GM12872 (cell line): ENCODE measurements around the gene LRRC55.

Experiments used
- TF ChIP-seq, protein P1 (sequence below): IDR thresholded peaks from 3 replicates; pipeline ENCODE4 v1.5.1; 2011; ENCODE audit warnings: low read depth, mild to moderate bottlenecking, low read length, moderate library complexity; ENCODE audit not compliant: insufficient read depth

LRRC55 gene

DNA sequence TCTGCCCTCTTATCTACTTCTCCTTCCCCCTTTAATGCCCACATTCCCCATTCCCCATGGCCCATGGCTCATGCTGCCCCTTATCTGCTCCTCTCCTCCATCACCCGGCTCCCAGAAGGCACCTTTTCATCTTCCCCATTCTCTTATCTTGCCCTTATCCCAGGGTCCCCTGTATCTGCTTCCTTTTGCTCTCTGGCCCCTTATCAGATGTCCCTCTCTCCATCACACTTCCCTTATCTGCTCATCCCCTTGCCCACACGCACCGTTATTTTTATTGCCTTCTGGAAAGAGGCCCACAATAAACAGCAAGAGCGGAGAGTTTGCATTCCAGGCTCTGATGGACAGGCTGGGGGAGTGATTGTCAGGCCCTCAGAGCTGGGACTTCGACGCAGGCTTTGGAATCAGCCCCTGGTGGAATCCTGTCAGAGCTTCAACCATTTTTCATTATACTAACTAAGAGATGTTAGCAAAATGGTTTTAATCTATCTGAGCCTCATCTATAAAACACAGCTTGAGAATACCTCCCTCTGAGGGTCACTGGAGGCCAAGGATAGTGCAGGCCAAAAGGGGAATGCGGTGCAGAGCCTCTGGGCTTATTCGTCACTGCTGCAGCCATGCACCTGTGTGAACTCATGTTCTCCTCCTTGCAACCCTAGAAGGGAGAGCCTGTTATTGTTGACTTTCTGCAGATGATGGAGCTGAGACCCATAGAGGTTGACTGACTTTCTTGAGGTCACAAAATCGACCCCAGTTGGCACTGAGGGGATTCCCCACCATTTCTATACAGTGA is 37.0 kb upstream of the LRRC55 start:
- TF ChIP-seq, protein P1, sequence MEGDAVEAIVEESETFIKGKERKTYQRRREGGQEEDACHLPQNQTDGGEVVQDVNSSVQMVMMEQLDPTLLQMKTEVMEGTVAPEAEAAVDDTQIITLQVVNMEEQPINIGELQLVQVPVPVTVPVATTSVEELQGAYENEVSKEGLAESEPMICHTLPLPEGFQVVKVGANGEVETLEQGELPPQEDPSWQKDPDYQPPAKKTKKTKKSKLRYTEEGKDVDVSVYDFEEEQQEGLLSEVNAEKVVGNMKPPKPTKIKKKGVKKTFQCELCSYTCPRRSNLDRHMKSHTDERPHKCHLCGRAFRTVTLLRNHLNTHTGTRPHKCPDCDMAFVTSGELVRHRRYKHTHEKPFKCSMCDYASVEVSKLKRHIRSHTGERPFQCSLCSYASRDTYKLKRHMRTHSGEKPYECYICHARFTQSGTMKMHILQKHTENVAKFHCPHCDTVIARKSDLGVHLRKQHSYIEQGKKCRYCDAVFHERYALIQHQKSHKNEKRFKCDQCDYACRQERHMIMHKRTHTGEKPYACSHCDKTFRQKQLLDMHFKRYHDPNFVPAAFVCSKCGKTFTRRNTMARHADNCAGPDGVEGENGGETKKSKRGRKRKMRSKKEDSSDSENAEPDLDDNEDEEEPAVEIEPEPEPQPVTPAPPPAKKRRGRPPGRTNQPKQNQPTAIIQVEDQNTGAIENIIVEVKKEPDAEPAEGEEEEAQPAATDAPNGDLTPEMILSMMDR, result no peak

DNA sequence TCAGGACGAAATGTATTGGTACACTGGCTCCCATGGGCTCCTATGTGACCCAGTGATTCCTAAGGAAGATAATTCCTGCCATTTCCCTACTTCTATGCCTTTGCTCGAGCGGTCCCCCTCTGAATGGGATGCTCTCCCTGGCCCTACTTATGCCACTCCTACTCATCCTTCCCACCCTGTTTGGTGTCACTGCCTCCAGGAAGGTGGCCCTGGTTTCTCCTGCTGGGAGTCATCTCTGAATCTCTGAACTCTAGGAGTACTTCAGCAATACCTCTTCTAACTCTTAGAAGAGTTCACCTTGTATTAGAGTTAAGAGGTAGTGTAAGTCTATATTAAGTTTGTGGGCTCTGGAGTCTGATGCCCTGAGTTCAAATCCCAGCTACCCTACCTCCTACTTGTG is 35.5 kb upstream of the LRRC55 start:
- TF ChIP-seq, protein P1, result no peak

DNA sequence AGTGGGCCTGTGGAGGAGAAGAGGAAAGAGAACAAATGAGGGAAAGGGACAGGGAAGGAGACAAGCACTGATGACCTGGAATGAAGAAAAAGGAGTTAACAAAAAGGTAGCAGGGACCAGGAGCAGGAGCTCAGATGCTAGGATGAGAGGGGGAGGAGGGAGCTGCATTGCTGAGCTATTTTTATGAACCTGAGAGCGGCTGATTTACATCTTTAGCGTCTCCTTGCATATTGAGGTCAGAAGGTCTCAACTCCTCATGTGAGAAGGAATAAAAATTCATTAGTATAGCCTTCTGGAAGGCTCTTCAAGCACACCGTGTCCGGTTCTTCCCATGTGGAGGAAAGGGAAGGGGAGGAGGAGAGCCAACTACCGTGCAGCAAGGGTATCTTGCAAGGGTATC is 33.1 kb upstream of the LRRC55 start:
- TF ChIP-seq, protein P1, result no peak

DNA sequence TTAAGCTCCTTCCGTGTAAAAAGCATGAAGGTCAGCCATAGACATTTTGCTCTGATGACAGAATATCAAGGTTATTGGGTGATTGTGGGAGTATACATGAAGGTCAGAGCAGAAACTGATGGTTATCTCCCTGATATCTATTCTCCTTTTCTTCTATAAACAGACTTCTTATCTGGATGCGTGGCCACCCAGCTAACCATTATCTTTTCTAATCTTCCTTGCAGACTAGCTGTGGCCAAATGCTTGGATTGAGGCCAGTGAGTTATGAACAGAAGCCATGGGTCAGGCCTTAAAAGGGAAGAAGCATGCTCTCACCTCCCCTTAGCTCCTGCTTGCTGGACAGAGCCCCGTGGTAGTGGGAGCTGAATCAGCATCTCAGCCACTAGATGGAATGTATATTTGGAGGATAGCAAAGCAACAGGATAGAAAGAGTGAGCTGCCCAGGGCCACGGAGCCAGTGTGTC is 31.3 kb upstream of the LRRC55 start:
- TF ChIP-seq, protein P1, result no peak

DNA sequence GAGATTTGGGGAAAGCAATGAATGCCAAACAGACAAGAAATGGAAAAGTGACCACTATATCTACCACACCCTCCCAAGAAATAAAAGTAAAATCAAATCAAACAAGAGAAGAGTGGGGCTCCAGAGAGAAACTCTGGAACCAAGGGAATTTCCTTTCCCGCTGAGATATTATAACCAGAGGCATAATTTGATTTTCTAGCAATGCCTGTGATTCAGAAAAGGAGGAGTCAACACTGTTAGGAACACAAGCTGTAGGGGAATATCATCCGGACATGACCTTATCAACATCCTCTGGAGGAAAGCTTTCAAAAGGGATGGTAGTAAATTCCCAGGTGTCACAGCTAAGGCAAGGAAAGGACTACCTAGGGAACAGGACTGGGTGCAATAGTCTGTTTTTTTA is 29.6 kb upstream of the LRRC55 start:
- TF ChIP-seq, protein P1, result no peak

DNA sequence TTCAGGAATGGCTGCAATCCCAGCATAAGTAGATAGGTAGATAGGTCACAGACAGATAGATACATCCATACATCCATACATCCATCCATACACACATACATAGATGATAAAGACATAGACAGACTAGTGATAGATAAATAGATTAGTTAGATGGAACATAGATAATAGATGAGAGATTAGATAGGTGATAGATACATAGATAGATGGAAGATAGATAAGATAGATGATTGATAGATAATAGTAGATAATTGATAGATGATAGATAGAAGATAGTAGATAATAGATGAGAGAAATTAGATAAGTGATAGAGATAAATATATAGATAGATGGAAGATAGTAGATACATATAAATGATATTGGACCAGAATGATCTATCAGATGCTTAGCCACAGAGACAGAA is 28.3 kb upstream of the LRRC55 start:
- TF ChIP-seq, protein P1, result no peak

DNA sequence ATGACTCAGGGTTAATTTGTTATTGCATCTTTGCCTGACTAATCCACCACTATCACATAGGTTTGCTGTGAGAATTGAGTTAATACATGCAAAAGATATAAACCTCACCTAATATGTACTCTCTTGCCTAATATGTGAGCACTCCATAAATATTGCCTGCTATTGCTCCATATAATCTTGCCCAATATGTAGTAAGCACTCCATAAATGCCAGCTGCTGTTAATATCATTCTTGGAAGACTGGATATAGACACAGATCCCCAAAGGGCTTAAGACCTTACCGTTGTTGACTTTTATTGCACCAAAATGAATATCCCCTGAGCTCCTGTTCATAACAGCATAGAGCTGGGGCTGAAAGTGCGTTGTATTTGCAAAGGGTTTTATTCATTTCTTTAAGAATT is 27.0 kb upstream of the LRRC55 start:
- TF ChIP-seq, protein P1, result no peak
